ENCODE results near the gene PLS1. TPM values are rescaled to one million over a fixed set of nuclear protein-coding genes. Genes with fewer than 3 reads are reported as not detected.

Gene PLS1
- total RNA-seq, 3 donors from 2014 or later, result 3.8 to 6.9 (median 4.6) TPM

- Mint-ChIP-seq H3K4me1 (ENCODE audit: low read depth) (no peaks in the 10 kb centered on the region), H3K27me3 (ENCODE audit: low read depth) (no peaks in the 10 kb centered on the region), H3K4me3 (no peak overlapping the region), H3K36me3 (ENCODE audit: insufficient read depth) (no peaks in the 10 kb centered on the region), H3K9me3 (no peaks in the 10 kb centered on the region)
- DNase-seq (no peak), ATAC-seq (no peak)
These were observed 15.0 kb downstream of the PLS1 start for GRCh38 chr3:142611206-142611605.

GRCh38 chr3:142613491-142613890 lies 17.3 kb downstream of the PLS1 start:
- Mint-ChIP-seq H3K4me1 (ENCODE audit: low read depth) (no peaks in the 10 kb centered on the region), H3K4me3 (no peak overlapping the region), H3K36me3 (ENCODE audit: insufficient read depth) (no peaks in the 10 kb centered on the region), H3K27me3 (ENCODE audit: low read depth) (no peaks in the 10 kb centered on the region), H3K9me3 (no peaks in the 10 kb centered on the region)
- no peak for ATAC-seq
- no peak for DNase-seq

DNA sequence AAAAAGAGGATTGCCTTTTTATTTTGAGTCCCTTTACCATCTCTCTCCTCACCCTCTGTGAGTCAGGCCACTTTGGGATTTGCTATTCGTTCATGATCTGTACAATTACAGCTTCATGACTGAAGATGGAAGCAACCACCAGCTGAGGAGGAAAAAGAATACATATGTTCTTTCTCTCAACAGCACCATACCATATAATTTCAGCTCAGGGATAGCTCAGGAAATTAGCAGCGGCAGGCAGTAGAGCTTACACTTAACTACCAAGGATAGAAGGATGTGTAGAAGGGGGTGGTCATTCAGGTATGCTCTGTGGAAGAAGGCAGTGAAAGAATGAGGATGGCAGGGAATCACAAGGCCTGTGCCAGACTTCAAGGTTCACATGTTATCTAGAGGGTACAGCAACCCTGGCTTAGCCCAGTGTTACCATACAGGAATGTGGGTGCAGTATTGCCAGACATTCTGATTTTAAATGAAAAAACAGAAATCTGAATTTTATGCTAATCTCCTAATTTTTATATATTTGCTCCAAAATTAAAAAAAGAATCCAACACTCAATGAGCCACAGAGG lies 17.9 kb downstream of the PLS1 start:
- no peaks in the 10 kb centered on the region for H3K9me3 Mint-ChIP-seq
- ATAC-seq, result no peak
- no peaks in the 10 kb centered on the region for H3K4me1 Mint-ChIP-seq (ENCODE audit: low read depth)
- H3K4me3 Mint-ChIP-seq, result no peak overlapping the region
- DNase-seq, result no peak
- H3K36me3 Mint-ChIP-seq (ENCODE audit: insufficient read depth), result no peaks in the 10 kb centered on the region
- no peaks in the 10 kb centered on the region for H3K27me3 Mint-ChIP-seq (ENCODE audit: low read depth)

DNA sequence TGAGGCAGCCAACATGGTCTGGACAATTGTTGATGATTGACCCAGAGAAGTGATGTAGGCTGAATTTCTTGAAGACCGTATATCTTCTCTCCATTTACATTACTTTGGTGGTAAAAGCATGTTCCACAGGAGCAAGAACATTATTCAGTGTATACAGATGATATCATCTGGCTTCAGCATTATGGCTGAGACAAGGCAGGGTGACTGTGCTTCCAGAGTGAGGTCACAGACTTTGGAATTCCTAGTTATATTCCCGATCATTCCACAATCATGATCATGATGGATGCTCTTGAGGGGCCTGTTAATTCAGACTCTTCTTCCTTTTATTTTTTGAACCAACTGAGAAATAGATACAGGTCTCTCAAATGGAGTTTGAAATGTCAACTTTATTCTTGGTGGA lies 19.0 kb downstream of the PLS1 start:
- Mint-ChIP-seq H3K4me1 (ENCODE audit: low read depth) (no peaks in the 10 kb centered on the region), H3K4me3 (no peak overlapping the region), H3K9me3 (no peaks in the 10 kb centered on the region), H3K27me3 (ENCODE audit: low read depth) (no peaks in the 10 kb centered on the region), H3K36me3 (ENCODE audit: insufficient read depth) (no peaks in the 10 kb centered on the region)
- DNase-seq (no peak), ATAC-seq (no peak)

DNA sequence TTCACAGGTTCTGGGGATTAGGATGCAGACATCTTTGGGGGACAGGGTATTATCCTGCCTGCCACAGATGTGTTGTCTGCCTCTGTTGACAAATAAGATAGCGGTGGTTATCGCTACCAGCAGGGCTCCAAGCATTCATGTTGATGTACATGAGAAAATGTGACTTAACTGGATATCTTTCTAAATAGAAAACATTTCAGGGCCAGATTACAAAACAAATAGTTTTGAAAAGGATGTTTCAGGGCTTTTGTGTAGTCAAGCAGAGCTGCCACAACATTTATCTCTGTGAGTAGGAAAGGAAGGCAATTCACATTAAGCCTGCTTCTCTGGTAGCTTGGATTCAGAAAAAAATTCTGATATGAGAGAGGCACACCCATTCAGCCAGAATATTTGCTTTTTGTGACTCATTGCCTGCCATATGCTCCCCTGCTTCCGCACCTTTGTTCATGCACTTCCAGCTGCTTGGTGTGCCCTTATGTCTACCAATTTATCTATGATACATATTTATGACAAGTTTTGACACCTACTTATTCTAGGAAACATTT lies 22.8 kb downstream of the PLS1 start:
- Mint-ChIP-seq H3K36me3 (ENCODE audit: insufficient read depth) (no peaks in the 10 kb centered on the region), H3K9me3 (no peaks in the 10 kb centered on the region), H3K27me3 (ENCODE audit: low read depth) (no peaks in the 10 kb centered on the region), H3K4me1 (ENCODE audit: low read depth) (no peaks in the 10 kb centered on the region), H3K4me3 (no peak overlapping the region)
- no peak for DNase-seq
- no peak for ATAC-seq

GRCh38 chr3:142622405-142622804 lies 26.2 kb downstream of the PLS1 start:
- DNase-seq (no peak), ATAC-seq (no peak)
- no peaks in the 10 kb centered on the region for H3K27me3 Mint-ChIP-seq (ENCODE audit: low read depth)
- H3K36me3 Mint-ChIP-seq (ENCODE audit: insufficient read depth), result no peaks in the 10 kb centered on the region
- H3K4me3 Mint-ChIP-seq, result no peak overlapping the region
- H3K9me3 Mint-ChIP-seq, result no peaks in the 10 kb centered on the region
- no peaks in the 10 kb centered on the region for H3K4me1 Mint-ChIP-seq (ENCODE audit: low read depth)

GRCh38 chr3:142623194-142623593 lies 27.0 kb downstream of the PLS1 start:
- ATAC-seq (no peak), DNase-seq (no peak)
- no peaks in the 10 kb centered on the region for H3K36me3 Mint-ChIP-seq (ENCODE audit: insufficient read depth)
- no peaks in the 10 kb centered on the region for H3K4me1 Mint-ChIP-seq (ENCODE audit: low read depth)
- no peaks in the 10 kb centered on the region for H3K27me3 Mint-ChIP-seq (ENCODE audit: low read depth)
- no peak overlapping the region for H3K4me3 Mint-ChIP-seq
- H3K9me3 Mint-ChIP-seq, result no peaks in the 10 kb centered on the region

DNA sequence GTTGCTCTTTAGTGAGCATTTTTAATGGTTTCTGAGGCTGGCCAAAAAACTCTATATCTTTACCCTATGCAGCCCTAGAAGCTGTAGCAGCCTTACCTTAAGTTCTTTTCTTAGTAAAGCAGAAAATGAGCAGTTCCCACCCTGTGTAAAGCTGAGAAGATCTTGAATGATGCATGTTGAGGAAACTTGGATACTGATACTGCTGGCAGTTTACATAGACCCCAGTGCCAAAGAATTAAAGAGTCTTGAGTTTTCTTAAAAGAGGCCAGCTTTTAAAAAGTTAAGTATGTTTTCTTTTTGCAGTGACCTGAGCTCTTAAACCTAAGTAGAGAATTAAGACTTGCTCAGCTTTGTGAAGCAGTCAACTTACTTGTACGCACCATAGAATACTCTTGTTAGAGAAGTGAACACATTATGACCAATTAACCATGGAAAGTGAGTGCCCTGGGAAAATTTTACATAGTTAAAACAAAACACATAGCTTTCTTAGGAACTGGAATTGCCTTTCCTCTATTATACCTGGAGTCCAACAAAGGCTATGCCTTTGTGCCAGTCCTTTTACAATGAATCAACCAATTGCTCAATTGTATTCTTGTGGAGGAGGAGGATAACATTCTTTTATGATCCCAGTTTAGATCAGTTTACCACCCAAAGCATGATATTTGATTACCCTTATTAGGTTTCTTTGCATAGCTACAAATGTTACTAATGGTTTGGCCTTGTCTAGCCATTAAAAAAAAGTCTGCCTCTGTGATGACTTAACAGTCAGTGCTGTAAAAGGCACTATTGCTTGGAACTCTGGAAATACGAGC lies 28.4 kb downstream of the PLS1 start:
- no peaks in the 10 kb centered on the region for H3K4me1 Mint-ChIP-seq (ENCODE audit: low read depth)
- no peaks in the 10 kb centered on the region for H3K9me3 Mint-ChIP-seq
- no peak for ATAC-seq
- H3K27me3 Mint-ChIP-seq (ENCODE audit: low read depth), result no peaks in the 10 kb centered on the region
- no peaks in the 10 kb centered on the region for H3K36me3 Mint-ChIP-seq (ENCODE audit: insufficient read depth)
- H3K4me3 Mint-ChIP-seq, result no peak overlapping the region
- DNase-seq, result no peak

GRCh38 chr3:142625153-142625440 lies 28.9 kb downstream of the PLS1 start:
- no peak for ATAC-seq
- Mint-ChIP-seq H3K36me3 (ENCODE audit: insufficient read depth) (no peaks in the 10 kb centered on the region), H3K4me3 (no peak overlapping the region), H3K27me3 (ENCODE audit: low read depth) (no peaks in the 10 kb centered on the region), H3K4me1 (ENCODE audit: low read depth) (no peaks in the 10 kb centered on the region), H3K9me3 (no peaks in the 10 kb centered on the region)
- DNase-seq, result no peak

DNA sequence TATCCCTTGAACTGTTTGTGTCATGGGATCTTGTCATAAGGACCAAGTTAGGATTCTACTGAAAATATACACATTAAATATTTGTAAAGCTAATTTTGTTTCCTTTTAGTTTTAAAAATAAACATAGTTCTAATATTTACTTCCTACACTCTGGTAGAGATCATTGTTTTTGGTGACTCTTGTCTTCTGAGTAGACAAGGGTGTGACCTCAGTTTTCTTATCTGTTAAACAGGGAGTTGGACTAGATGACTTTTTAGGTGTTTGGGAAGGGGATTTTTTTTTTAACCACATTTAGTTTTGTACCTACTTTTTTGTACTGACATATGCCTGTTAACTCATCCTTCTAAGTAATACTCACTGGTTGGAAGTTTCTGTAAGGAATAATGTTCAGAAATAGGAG lies 30.8 kb downstream of the PLS1 start:
- no peaks in the 10 kb centered on the region for H3K27me3 Mint-ChIP-seq (ENCODE audit: low read depth)
- ATAC-seq, result no peak
- H3K9me3 Mint-ChIP-seq, result no peaks in the 10 kb centered on the region
- no peak for DNase-seq
- H3K36me3 Mint-ChIP-seq (ENCODE audit: insufficient read depth), result no peaks in the 10 kb centered on the region
- no peaks in the 10 kb centered on the region for H3K4me1 Mint-ChIP-seq (ENCODE audit: low read depth)
- no peak overlapping the region for H3K4me3 Mint-ChIP-seq

DNA sequence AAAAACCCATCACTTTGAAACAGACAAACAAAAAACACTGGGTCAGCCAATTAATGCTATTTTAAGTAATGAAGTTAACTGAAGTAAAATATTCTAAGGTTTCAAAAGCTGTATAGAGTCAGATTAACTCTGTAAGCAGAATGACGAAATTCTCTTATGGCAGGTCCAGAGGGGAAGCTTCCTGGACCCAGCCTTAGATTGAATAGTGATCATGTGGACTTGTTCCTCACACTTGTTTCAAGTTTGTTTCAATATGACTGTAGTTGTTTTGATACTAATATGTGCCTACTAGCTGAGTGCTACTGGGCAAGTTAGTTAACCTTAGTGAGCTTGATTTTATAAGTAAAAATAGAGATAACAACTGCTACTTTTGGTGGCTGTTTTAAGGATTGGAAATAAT lies 32.6 kb downstream of the PLS1 start:
- Mint-ChIP-seq H3K4me3 (no peak overlapping the region), H3K4me1 (ENCODE audit: low read depth) (no peaks in the 10 kb centered on the region), H3K27me3 (ENCODE audit: low read depth) (no peaks in the 10 kb centered on the region), H3K9me3 (no peaks in the 10 kb centered on the region), H3K36me3 (ENCODE audit: insufficient read depth) (no peaks in the 10 kb centered on the region)
- no peak for DNase-seq
- no peak for ATAC-seq

- ATAC-seq (no peak), DNase-seq (no peak)
- Mint-ChIP-seq H3K4me3 (no peak overlapping the region), H3K27me3 (ENCODE audit: low read depth) (no peaks in the 10 kb centered on the region), H3K36me3 (ENCODE audit: insufficient read depth) (no peaks in the 10 kb centered on the region), H3K4me1 (ENCODE audit: low read depth) (no peaks in the 10 kb centered on the region), H3K9me3 (no peaks in the 10 kb centered on the region)
These were observed 36.9 kb downstream of the PLS1 start for GRCh38 chr3:142633073-142633472.

- H3K4me1 Mint-ChIP-seq (ENCODE audit: low read depth), result no peaks in the 10 kb centered on the region
- no peak overlapping the region for H3K4me3 Mint-ChIP-seq
- no peaks in the 10 kb centered on the region for H3K36me3 Mint-ChIP-seq (ENCODE audit: insufficient read depth)
- H3K9me3 Mint-ChIP-seq, result no peaks in the 10 kb centered on the region
- no peaks in the 10 kb centered on the region for H3K27me3 Mint-ChIP-seq (ENCODE audit: low read depth)
- DNase-seq (no peak), ATAC-seq (no peak)
These were observed 39.9 kb downstream of the PLS1 start for GRCh38 chr3:142636050-142636449.

GRCh38 chr3:142636664-142637063 lies 40.5 kb downstream of the PLS1 start:
- Mint-ChIP-seq H3K4me3 (no peak overlapping the region), H3K36me3 (ENCODE audit: insufficient read depth) (no peaks in the 10 kb centered on the region), H3K4me1 (ENCODE audit: low read depth) (no peaks in the 10 kb centered on the region), H3K27me3 (ENCODE audit: low read depth) (no peaks in the 10 kb centered on the region), H3K9me3 (no peaks in the 10 kb centered on the region)
- no peak for ATAC-seq
- no peak for DNase-seq

GRCh38 chr3:142638291-142638690 lies 42.1 kb downstream of the PLS1 start:
- Mint-ChIP-seq H3K27me3 (ENCODE audit: low read depth) (no peaks in the 10 kb centered on the region), H3K4me1 (ENCODE audit: low read depth) (no peaks in the 10 kb centered on the region)

More at GRCh38 chr3:142638291-142638690, 42.1 kb downstream of the PLS1 start:
- H3K9me3 Mint-ChIP-seq, result no peaks in the 10 kb centered on the region
- no peak overlapping the region for H3K4me3 Mint-ChIP-seq
- no peaks in the 10 kb centered on the region for H3K36me3 Mint-ChIP-seq (ENCODE audit: insufficient read depth)
- no peak for ATAC-seq
- DNase-seq, result no peak

Measured in activated T-cell treated with anti-CD3 and anti-CD28 coated beads, Interleukin-2, amount 50 U/mL, for 4 hours (primary cell).